ENCODE data around the gene HOPX. TPM values are rescaled to one million over a fixed set of nuclear protein-coding genes. Genes with fewer than 3 reads are reported as not detected.

The HOPX gene
- total RNA-seq, 1 experiment from 2014 or later, result not detected

GRCh38 chr4:56657818-56658217 is 23.3 kb downstream of the HOPX start:
- H3K27me3 Mint-ChIP-seq (ENCODE audit: low read depth), result peaks cover 95% of the 10 kb centered on the region
- no peak for DNase-seq
- WGBS (ENCODE audit: extremely low coverage, insufficient read length, low lambda C conversion rate), result no CpG with 5 or more reads among the region's 4 CpGs

More at GRCh38 chr4:56657818-56658217, 23.3 kb downstream of the HOPX start:
- H3K9me3 Mint-ChIP-seq, result peaks cover 0 to 2% of the 10 kb centered on the region in 2 experiments; a peak in 1 of 5 replicates
- no peaks in the 10 kb centered on the region; the same call in 1 of the 2 replicates for H3K4me1 ChIP-seq (ENCODE audit: insufficient read depth, low read length)
- no peaks in the 10 kb centered on the region for H3K79me2 ChIP-seq (ENCODE audit: insufficient read depth, low read length)
- no peak overlapping the region for H2BK5ac ChIP-seq (ENCODE audit: insufficient read length, low read length)
- no peak overlapping the region for H3K4ac ChIP-seq (ENCODE audit: low read depth, low read length)
- H3K9ac ChIP-seq (ENCODE audit: extremely low read depth, insufficient read length, low read length), result no peak overlapping the region
- peaks cover 7% of the 10 kb centered on the region for H3K23me2 ChIP-seq (ENCODE audit: insufficient read length, low read depth, low read length, poor library complexity, severe bottlenecking)
- H3K18ac ChIP-seq (ENCODE audit: insufficient read length, low read depth, low read length), result no peak overlapping the region
- H2BK15ac ChIP-seq (ENCODE audit: low read depth, low read length), result no peak overlapping the region
- no peak overlapping the region for H3K4me2 ChIP-seq (ENCODE audit: insufficient read depth, insufficient read length, low read length)
- H3K27ac Mint-ChIP-seq, result no peak overlapping the region
- H3K9me3 ChIP-seq (ENCODE audit: control insufficient read depth, low read depth, low read length), result no peaks in the 10 kb centered on the region
- H3K14ac ChIP-seq (ENCODE audit: insufficient read depth, low read length), result no peak overlapping the region
- no peak overlapping the region for H2BK120ac ChIP-seq (ENCODE audit: low read depth, low read length, poor library complexity, severe bottlenecking)
- peaks cover 0 to 2% (median 1%) of the 10 kb centered on the region in 3 experiments; a peak in 3 of 7 replicates for H3K36me3 Mint-ChIP-seq (ENCODE audit: insufficient read depth in 1 of 3, low read depth in 3 of 3)
- H2AFZ ChIP-seq (ENCODE audit: low read length), result no peak overlapping the region
- no peak overlapping the region for H3T11ph ChIP-seq (ENCODE audit: low read length)
- H2AK5ac ChIP-seq (ENCODE audit: insufficient read length, low read length), result no peak overlapping the region
- no peaks in the 10 kb centered on the region for H4K20me1 ChIP-seq (ENCODE audit: control insufficient read depth, insufficient read depth, insufficient read length)
- no peak overlapping the region for H2BK20ac ChIP-seq (ENCODE audit: low read depth, low read length, poor library complexity, severe bottlenecking)
- no peak overlapping the region for H4K8ac ChIP-seq (replicated peaks; ENCODE audit: insufficient read length, low read depth, low read length)
- peaks cover 28 to 30% of the 10 kb centered on the region in 2 experiments for H3K4me1 Mint-ChIP-seq
- H3K27me3 ChIP-seq (ENCODE audit: insufficient read depth, low read length), result peaks cover 49% of the 10 kb centered on the region
- H3K56ac ChIP-seq (ENCODE audit: insufficient read length, low read depth, low read length), result no peak overlapping the region
- no peak overlapping the region for H4K91ac ChIP-seq (ENCODE audit: insufficient read length, low read depth, low read length)
- no peak overlapping the region for H4K5ac ChIP-seq (ENCODE audit: insufficient read length, low read depth, low read length)
- no peak overlapping the region for H2BK12ac ChIP-seq (ENCODE audit: insufficient read length, low read depth, low read length)
- no peaks in the 10 kb centered on the region for H3K79me1 ChIP-seq (ENCODE audit: insufficient read depth, low read depth, low read length, poor library complexity, severe bottlenecking)
- no peak overlapping the region for H3K4me3 Mint-ChIP-seq
- H3K23ac ChIP-seq (ENCODE audit: insufficient read length, low read depth, low read length), result no peak overlapping the region
- no peak for TF ChIP-seq CTCF (conservative IDR thresholded peaks at IDR 0.05)
- no peak overlapping the region for H3K27ac ChIP-seq (ENCODE audit: insufficient read length, low read depth, low read length)
